Gastroesophageal sphincter (tissue), 4 donors: ENCODE measurements around the gene SENP3. TPM values are rescaled to one million over a fixed set of nuclear protein-coding genes. Genes with fewer than 3 reads are reported as not detected.

ENCODE experiments used
- ATAC-seq: fragments of 150-250 bp; one replicate; pipeline ENCODE4 v1.9.1; 2016; ENCODE audit warnings: mild to moderate bottlenecking, moderate library complexity
- H3K27ac ChIP-seq, 4 donors: fragments of 200-600 bp; sonication (generic) in 3 of 4; 1 replicate in 3 of 4; 2 replicates in 1 of 4; pipeline ENCODE4 v1.5.1; 2016 to 2019
- H3K27me3 ChIP-seq: fragments of 200-600 bp; sonication (generic); one replicate; pipeline ENCODE4 v1.5.1; 2019
- H3K36me3 ChIP-seq, 2 donors: fragments of 200-600 bp; sonication (generic); one replicate each; pipeline ENCODE4 v1.5.1; 2019; ENCODE audit warnings: control low read depth in 1 of 2
- H3K4me1 ChIP-seq, 3 donors: fragments of 200-600 bp; sonication (generic); 1 replicate in 2 of 3; 2 replicates in 1 of 3; pipeline ENCODE4 v1.5.1; 2016 to 2019; ENCODE audit warnings: control low read depth in 2 of 3
- H3K4me3 ChIP-seq, 2 donors: fragments of 200-600 bp; sonication (generic); one replicate each; pipeline ENCODE4 v1.5.1; 2019; ENCODE audit warnings: mild to moderate bottlenecking in 1 of 2, moderate library complexity in 1 of 2
- H3K9me3 ChIP-seq, 3 donors: fragments of 200-600 bp; sonication (generic); one replicate each; pipeline ENCODE4 v1.5.1; 2017 to 2019; ENCODE audit warnings: control low read depth in 2 of 3
- EP300 ChIP-seq: sonication (generic); formaldehyde crosslinking; IDR thresholded peaks from one replicate; pipeline ENCODE4 v1.6.1; 2017; ENCODE audit warnings: antibody characterized with exemption, mild to moderate bottlenecking
- POLR2A ChIP-seq, 2 donors: fragments of 450-650 bp; IDR thresholded peaks; one replicate each; pipeline ENCODE4 v1.6.1; 2017; ENCODE audit warnings: antibody characterized with exemption in 2 of 2, mild to moderate bottlenecking in 2 of 2, moderate library complexity in 1 of 2
- POLR2AphosphoS5 ChIP-seq: sonication (generic); formaldehyde crosslinking; IDR thresholded peaks from one replicate; pipeline ENCODE4 v1.6.1; 2017; ENCODE audit warnings: antibody characterized with exemption
- WGBS, 2 donors: methylation state at CpG; one replicate each; pipeline ENCODE4 v1.1.5; 2018; ENCODE audit warnings: low coverage in 1 of 2; 5-methylcytosine and 5-hydroxymethylcytosine counted together
- total RNA-seq, 4 donors: library from RNA; depleted of rRNA; stranded (reverse); fragments of >200 nt; gene quantifications; one replicate each; pipeline ENCODE4 v1.1.0, GENCODE V29; 2016
- TF ChIP-seq, protein P1 (sequence below), 4 experiments: fragments of 200-600 bp in 2 of 4; fragments of 450-650 bp in 2 of 4; sonication (generic) in 1 of 4; IDR thresholded peaks; one replicate each; pipeline ENCODE4 v1.5.1; 2017 to 2019; ENCODE audit warnings: antibody characterized with exemption in 4 of 4, mild to moderate bottlenecking in 2 of 4, moderate library complexity in 2 of 4

The SENP3 gene
- total RNA-seq, 4 donors from 2014 or later: 68.3 to 94.7 (median 79.6) TPM

DNA sequence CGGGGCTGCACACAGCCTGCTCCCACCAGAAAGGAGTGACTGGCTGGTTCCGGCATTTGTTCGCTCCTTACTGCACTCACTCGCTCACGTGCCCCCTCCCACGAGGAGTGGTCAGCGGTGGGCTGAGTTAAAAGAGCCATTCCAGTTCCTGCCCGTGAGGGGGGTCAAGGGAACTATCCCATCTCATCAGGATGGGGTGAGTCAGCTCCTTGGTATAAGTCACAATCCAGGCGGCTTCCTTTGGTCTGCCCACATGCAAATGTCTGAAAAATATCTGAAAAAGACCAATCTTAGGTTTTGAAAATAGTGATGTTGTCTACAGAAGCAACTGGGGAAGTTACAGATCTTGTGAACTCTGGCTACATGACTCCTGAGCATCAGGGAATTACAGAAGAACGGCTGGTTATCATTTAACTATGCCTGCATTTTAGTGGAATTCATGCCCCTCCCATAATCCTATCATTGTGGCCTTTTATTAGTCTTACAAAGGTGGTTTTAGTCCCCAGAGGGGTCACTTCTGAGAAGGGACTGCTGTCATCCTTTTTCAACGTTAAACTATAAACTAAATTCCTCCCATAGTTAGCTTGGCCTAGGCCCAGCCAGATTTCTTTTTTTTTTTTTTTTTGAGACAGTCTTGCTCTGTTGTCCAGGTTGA, 22.7 kb upstream of the SENP3 start:
- Histone ChIP-seq H3K4me3 (no peak overlapping the region), H3K27ac (no peak overlapping the region), H3K9me3 (peaks cover 0 to 7% (median 0%) of the 10 kb centered on the region in 3 donors), H3K36me3 (no peaks in the 10 kb centered on the region), H3K4me1 (no peaks in the 10 kb centered on the region), H3K27me3 (peaks cover 5% of the 10 kb centered on the region)
- TF ChIP-seq EP300 (no peak), POLR2AphosphoS5 (no peak), POLR2A (IDR thresholded peaks at IDR 0.05) (no peak)
- TF ChIP-seq, protein P1, sequence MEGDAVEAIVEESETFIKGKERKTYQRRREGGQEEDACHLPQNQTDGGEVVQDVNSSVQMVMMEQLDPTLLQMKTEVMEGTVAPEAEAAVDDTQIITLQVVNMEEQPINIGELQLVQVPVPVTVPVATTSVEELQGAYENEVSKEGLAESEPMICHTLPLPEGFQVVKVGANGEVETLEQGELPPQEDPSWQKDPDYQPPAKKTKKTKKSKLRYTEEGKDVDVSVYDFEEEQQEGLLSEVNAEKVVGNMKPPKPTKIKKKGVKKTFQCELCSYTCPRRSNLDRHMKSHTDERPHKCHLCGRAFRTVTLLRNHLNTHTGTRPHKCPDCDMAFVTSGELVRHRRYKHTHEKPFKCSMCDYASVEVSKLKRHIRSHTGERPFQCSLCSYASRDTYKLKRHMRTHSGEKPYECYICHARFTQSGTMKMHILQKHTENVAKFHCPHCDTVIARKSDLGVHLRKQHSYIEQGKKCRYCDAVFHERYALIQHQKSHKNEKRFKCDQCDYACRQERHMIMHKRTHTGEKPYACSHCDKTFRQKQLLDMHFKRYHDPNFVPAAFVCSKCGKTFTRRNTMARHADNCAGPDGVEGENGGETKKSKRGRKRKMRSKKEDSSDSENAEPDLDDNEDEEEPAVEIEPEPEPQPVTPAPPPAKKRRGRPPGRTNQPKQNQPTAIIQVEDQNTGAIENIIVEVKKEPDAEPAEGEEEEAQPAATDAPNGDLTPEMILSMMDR (IDR thresholded peaks at IDR 0.05): no peak
- WGBS, 2 donors: 20 to 29% methylated on average over 1 to 2 of the region's 11 CpGs
- no peak for ATAC-seq

DNA sequence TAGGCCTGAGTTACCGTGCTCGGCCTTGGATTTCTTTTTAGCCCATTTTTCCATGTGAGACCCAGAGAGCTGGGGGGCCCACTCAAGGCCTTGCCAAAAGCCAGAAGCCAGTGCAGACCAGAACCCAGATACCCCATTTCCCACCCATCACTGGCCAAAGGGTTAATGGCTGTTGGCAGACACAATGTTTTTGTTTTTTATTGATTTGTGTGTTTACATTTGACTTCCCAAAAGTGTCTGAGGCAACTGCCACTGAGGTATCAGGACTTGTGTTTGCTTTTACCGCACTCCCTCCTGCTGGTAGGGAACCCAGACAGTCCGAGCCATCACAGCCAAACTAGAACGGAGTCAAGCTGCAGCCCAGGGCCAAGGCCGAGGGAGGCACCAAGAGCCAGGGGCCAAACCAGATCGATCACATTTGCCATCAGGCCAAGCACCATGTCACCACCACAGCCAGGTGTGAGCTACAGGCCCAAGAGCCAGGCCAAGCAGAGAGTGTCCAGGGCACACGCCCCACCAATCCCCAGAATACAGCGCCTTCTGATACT, 20.6 kb upstream of the SENP3 start:
- TF ChIP-seq POLR2AphosphoS5: no peak
- TF ChIP-seq EP300: no peak
- TF ChIP-seq POLR2A (IDR thresholded peaks at IDR 0.05): no peak
- TF ChIP-seq, protein P1 (IDR thresholded peaks at IDR 0.05): no peak
- no peaks in the 10 kb centered on the region for H3K4me1 ChIP-seq
- no peak for ATAC-seq
- no peaks in the 10 kb centered on the region for H3K36me3 ChIP-seq
- H3K9me3 ChIP-seq: peaks cover 0 to 7% (median 0%) of the 10 kb centered on the region in 3 donors
- no peak overlapping the region for H3K4me3 ChIP-seq
- WGBS, 2 donors: 83% methylated on average over 1 of the region's 9 CpGs; no CpG with 5 or more reads in 1 of the 2 donors
- H3K27ac ChIP-seq: no peak overlapping the region
- H3K27me3 ChIP-seq: peaks cover 5% of the 10 kb centered on the region

DNA sequence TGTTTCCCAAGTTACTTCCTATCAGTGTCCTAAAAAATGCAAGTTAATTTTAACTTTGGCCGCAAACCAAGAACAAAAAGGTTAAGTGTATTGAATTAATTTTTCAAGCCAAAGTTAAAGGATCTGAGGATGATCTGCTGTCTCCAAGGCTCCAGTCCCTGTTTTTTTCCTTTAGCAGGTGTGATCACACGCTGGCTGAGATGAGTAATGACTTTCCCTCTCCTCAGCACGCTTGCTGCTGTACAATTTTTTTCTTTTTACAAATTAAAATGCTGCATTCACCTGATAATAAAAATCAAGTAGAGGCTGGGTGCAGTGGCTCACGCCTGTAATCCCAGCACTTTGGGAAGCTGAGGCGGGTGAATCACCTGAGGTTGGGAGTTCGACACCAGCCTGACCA, 16.8 kb upstream of the SENP3 start:
- Histone ChIP-seq H3K36me3 (no peaks in the 10 kb centered on the region), H3K4me3 (no peak overlapping the region), H3K4me1 (peaks cover 0 to 19% (median 10%) of the 10 kb centered on the region in 3 donors), H3K27me3 (no peaks in the 10 kb centered on the region), H3K9me3 (no peaks in the 10 kb centered on the region), H3K27ac (peak overlapping the region in 1 of 4 donors; percentile 46)
- no peak for ATAC-seq
- TF ChIP-seq POLR2AphosphoS5 (no peak), POLR2A (IDR thresholded peaks at IDR 0.05) (no peak), EP300 (no peak)
- TF ChIP-seq, protein P1 (IDR thresholded peaks at IDR 0.05): no peak
- 30 to 38% methylated on average over 2 to 3 of the region's 6 CpGs for WGBS, 2 donors

DNA sequence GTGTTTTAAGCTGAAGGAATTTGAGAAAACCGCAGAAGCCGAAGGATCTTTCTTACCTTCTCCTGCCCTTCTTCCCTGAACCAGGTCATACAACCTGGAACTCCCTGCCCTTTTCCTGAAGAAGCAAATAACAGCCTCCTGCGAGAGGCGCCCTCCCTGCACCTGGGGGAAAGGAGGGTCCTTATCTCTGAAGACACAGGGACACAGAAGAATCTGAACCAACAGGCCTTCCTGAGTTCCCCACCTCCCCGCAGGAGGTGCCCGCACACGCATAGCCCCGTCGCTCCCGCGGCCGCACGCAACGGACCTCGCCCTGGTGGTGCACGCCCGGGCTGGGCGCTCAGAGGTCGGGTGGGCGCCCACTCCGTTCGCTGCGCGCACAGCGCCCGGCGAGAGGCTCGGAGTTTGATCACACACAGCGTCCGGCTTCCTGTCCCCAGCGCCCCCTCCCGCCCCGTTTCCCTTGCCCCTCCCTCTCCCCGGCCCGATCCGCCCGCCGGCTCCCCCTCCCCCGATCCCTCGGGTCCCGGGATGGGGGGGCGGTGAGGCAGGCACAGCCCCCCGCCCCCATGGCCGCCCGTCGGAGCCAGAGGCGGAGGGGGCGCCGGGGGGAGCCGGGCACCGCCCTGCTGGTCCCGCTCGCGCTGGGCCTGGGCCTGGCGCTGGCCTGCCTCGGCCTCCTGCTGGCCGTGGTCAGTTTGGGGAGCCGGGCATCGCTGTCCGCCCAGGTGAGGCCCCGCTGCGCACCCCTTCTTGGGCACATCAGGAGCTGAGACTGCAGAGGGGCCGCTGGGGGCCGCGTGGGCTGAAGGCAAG, 12.9 kb upstream of the SENP3 start, which contains the start of gene TNFSF12:
Gene TNFSF12 (plus strand): TSS at position 474 of the 816 bp plus-strand sequence. CDS start 96 bp downstream, at position 570.
- ATAC-seq: peak; percentile 80
- 0% methylated on average over 8 of the region's 65 CpGs; no CpG with 5 or more reads in 1 of the 2 donors for WGBS, 2 donors
- peak within 1 kb of the TSS; percentile 62 to 77 for H3K4me3 ChIP-seq

More for the DNA sequence above, 12.9 kb upstream of the SENP3 start, which contains the start of gene TNFSF12:
- H3K36me3 ChIP-seq: peaks cover 0 to 29% of the 10 kb centered on the region in 2 donors
- TF ChIP-seq POLR2AphosphoS5: peak; percentile 8
- TF ChIP-seq, protein P1 (IDR thresholded peaks at IDR 0.05): peak in 3 of 4 experiments; percentile 41 to 54 (median 53)
- TF ChIP-seq POLR2A (IDR thresholded peaks at IDR 0.05): peak; percentile 13 to 14
- TF ChIP-seq EP300: no peak
- H3K27ac ChIP-seq: peak within 1 kb of the TSS; percentile 55 to 94 (median 94)
- H3K4me1 ChIP-seq: peaks cover 0 to 29% (median 14%) of the 10 kb centered on the region in 3 donors
- H3K27me3 ChIP-seq: no peaks in the 10 kb centered on the region
- no peaks in the 10 kb centered on the region for H3K9me3 ChIP-seq
